ENCODE measurements around the gene SQSTM1. TPM values are rescaled to one million over a fixed set of nuclear protein-coding genes. Genes with fewer than 3 reads are reported as not detected.

The SQSTM1 gene
- total and polyA plus RNA-seq, 9 of the 15 experiments (the other 6 are each of a cell fraction or from before 2014, with no cell fraction given): 5.6 to 148 (median 64.0) TPM

- Histone ChIP-seq H3K9me3 (replicated peaks; ENCODE audit: control insufficient read depth, insufficient read depth, low read depth, low read length) (no peaks in the 10 kb centered on the region), H3K36me3 (ENCODE audit: control insufficient read depth, insufficient read depth, low read length) (peaks cover 14% of the 10 kb centered on the region; the same call in 1 of the 3 replicates), H2AFZ (ENCODE audit: low read depth, low read length) (no peak overlapping the region), H3K4me3 (no peak overlapping the region), H3K4me2 (ENCODE audit: insufficient read depth, low read length) (no peak overlapping the region), H3K9me1 (ENCODE audit: control insufficient read depth, insufficient read depth, low read length) (peaks cover 4% of the 10 kb centered on the region), H3K4me1 (replicated peaks in 1 of 2; ENCODE audit: control insufficient read depth in 2 of 2, insufficient read depth in 2 of 2, low read length in 2 of 2) (no peaks in the 10 kb centered on the region), H3K27ac (ENCODE audit: extremely low read depth, low read depth, low read length) (no peak overlapping the region), H4K20me1 (replicated peaks; ENCODE audit: control insufficient read depth, insufficient read depth, low read length) (no peaks in the 10 kb centered on the region), H3K9ac (ENCODE audit: insufficient read depth in 1 of 2, low read depth in 2 of 2, low read length in 2 of 2) (no peak overlapping the region), H3K27me3 (ENCODE audit: control insufficient read depth in 2 of 2, insufficient read depth in 2 of 2, low read length in 2 of 2) (no peaks in the 10 kb centered on the region), H3K79me2 (ENCODE audit: control insufficient read depth, insufficient read depth, low read length) (no peaks in the 10 kb centered on the region)
- 86% methylated on average over 4 of the region's 9 CpGs for WGBS (ENCODE audit: insufficient coverage, low coverage, missing lambda C conversion rate)
- CTCF ChIA-PET (ENCODE audit: low intra/inter-chr PET ratio): no interaction called here
- DNase-seq (ENCODE audit: extremely low read depth in 1 of 4, low spot score in 3 of 4) (no peak), FAIRE-seq (no peak), ATAC-seq (no peak)
- no TSS peak for BruUV-seq (replicated peaks)
- in situ Hi-C loops (cut with MboI): no loop called here
- POLR2A ChIA-PET: interaction anchor here (0.6 to 1.0 kb wide), 2 partner anchors 9 to 21 kb away, joined by 3 read pairs; no protein-coding TSS in a partner anchor
- intact Hi-C loops (cut with micrococcal nuclease): no loop called here
- no peak for TF ChIP-seq MTA3 (IDR thresholded peaks at IDR 0.05; ENCODE audit: borderline replicate concordance)
- 0 out of 2 replicates have a peak, but pooled peaks have one; percentile 21 for TF ChIP-seq POLR2G (IDR thresholded peaks at IDR 0.05; ENCODE audit: low read depth, low read length)
These were observed 37.6 kb upstream of the SQSTM1 start for GRCh38 chr5:179783128-179783527.

DNA sequence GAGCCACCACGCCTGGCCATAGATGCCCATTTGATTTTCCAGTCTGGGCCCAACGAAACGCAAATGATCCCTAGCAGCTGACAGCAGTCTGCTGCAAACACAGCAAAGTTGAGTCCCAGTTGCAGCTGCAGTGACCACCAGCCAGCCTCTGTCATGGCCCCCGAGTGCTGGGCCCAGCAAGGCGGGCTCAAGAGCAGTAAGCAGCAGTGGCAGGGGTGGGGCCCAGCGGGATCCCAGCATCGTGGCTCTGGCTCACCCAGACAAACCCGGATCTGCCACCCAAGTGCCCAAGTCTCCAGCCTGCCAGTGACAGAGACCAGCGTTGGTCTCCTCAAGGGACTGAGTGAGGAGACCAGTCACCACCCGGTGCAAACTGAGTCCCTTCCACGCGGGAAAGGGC lies 33.8 kb upstream of the SQSTM1 start:
- no peaks in the 10 kb centered on the region for H3K9me3 ChIP-seq (replicated peaks; ENCODE audit: control insufficient read depth, insufficient read depth, low read depth, low read length)
- no peaks in the 10 kb centered on the region for H3K27me3 ChIP-seq (ENCODE audit: control insufficient read depth in 2 of 2, insufficient read depth in 2 of 2, low read length in 2 of 2)
- H3K27ac ChIP-seq (ENCODE audit: extremely low read depth, low read depth, low read length): no peak overlapping the region
- ATAC-seq (no peak), FAIRE-seq (no peak), DNase-seq (ENCODE audit: extremely low read depth in 1 of 4, low spot score in 3 of 4) (no peak)
- CTCF ChIA-PET (ENCODE audit: low intra/inter-chr PET ratio): no interaction called here
- TF ChIP-seq TAF1 (IDR thresholded peaks at IDR 0.05; ENCODE audit: control insufficient read depth, extremely low read depth, insufficient read depth, low read length, severe bottlenecking) (no peak), POLR2G (IDR thresholded peaks at IDR 0.05; ENCODE audit: low read depth, low read length) (peak; percentile 54), RBBP5 (IDR thresholded peaks at IDR 0.05; ENCODE audit: borderline replicate concordance, insufficient read depth, low read length, poor library complexity, severe bottlenecking) (no peak)
- 65% methylated on average over 12 of the region's 12 CpGs for WGBS (ENCODE audit: insufficient coverage, low coverage, missing lambda C conversion rate)
- H3K9ac ChIP-seq (ENCODE audit: insufficient read depth in 1 of 2, low read depth in 2 of 2, low read length in 2 of 2): peak overlapping the region in 1 of 2 experiments; percentile 10; a peak in 1 of 4 replicates
- in situ Hi-C loops (cut with MboI) (no loop called here), intact Hi-C loops (cut with micrococcal nuclease) (no loop called here)
- no peak overlapping the region for H3K4me2 ChIP-seq (ENCODE audit: insufficient read depth, low read length)
- no peak overlapping the region for H3K4me3 ChIP-seq
- no peaks in the 10 kb centered on the region for H3K36me3 ChIP-seq (ENCODE audit: control insufficient read depth, insufficient read depth, low read length)
- POLR2A ChIA-PET: no interaction called here
- no peaks in the 10 kb centered on the region for H3K79me2 ChIP-seq (ENCODE audit: control insufficient read depth, insufficient read depth, low read length)
- no peaks in the 10 kb centered on the region for H4K20me1 ChIP-seq (replicated peaks; ENCODE audit: control insufficient read depth, insufficient read depth, low read length)
- BruUV-seq (replicated peaks): no TSS peak
- H3K4me1 ChIP-seq (replicated peaks in 1 of 2; ENCODE audit: control insufficient read depth in 2 of 2, insufficient read depth in 2 of 2, low read length in 2 of 2): peaks cover 0 to 3% of the 10 kb centered on the region in 2 experiments; a peak in 1 of 5 replicates
- no peaks in the 10 kb centered on the region for H3K9me1 ChIP-seq (ENCODE audit: control insufficient read depth, insufficient read depth, low read length)
- H2AFZ ChIP-seq (ENCODE audit: low read depth, low read length): no peak overlapping the region

All from K562 (cell line).